ENCODE results near the gene CDK14.

CDK14 gene

GRCh38 chr7:91250706-91251105 lies 654.6 kb downstream of the CDK14 start:
- no peak for TF ChIP-seq CTCF (IDR thresholded peaks at IDR 0.05; ENCODE audit: low read depth, low read length)
- Histone ChIP-seq H3K36me3 (no peaks in the 10 kb centered on the region), H3K4me1 (no peaks in the 10 kb centered on the region), H3K9me3 (no peaks in the 10 kb centered on the region), H3K27me3 (no peaks in the 10 kb centered on the region), H3K4me3 (ENCODE audit: low read depth, low read length) (no peak overlapping the region)
- DNase-seq: no peak

GRCh38 chr7:91251877-91252276 lies 655.8 kb downstream of the CDK14 start:
- TF ChIP-seq CTCF (IDR thresholded peaks at IDR 0.05; ENCODE audit: low read depth, low read length): no peak
- no peak for DNase-seq
- no peak overlapping the region for H3K4me3 ChIP-seq (ENCODE audit: low read depth, low read length)
- no peaks in the 10 kb centered on the region for H3K9me3 ChIP-seq
- H3K36me3 ChIP-seq: no peaks in the 10 kb centered on the region
- H3K4me1 ChIP-seq: no peaks in the 10 kb centered on the region
- H3K27me3 ChIP-seq: no peaks in the 10 kb centered on the region

Measured in BE2C (cell line).